ENCODE data around the gene HTT. TPM values are rescaled to one million over a fixed set of nuclear protein-coding genes. Genes with fewer than 3 reads are reported as not detected.

Gene HTT
- total and polyA plus RNA-seq, 2 of the 13 experiments (the other 11 are each of a cell fraction or from before 2014, with no cell fraction given), result 17.5 to 19.5 TPM

DNA sequence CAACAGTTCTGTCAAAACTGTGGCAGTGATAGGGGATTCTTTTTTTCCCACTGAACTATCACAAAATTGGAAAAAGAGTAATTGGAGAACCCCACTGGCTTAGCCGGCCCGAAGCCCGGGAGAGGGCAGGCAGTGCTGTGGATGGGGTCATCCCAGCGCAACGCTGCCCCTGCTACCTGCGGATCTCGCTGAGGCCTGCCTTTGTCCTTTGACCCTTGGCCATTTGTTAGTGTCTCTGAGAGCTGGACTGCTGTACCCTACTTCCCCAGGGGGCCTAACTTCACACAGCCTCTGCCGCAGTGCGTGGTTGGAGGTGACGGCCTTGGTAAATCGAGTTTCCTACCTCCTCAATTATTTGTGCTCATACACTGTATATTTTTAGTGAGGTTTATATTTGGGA is 131.5 kb downstream of the HTT start (continued):
- TF ChIP-seq NCOA1 (CRISPR knock-in tag; IDR thresholded peaks at IDR 0.05), result no peak
- TF ChIP-seq SMARCE1 (IDR thresholded peaks at IDR 0.05; ENCODE audit: borderline replicate concordance), result no peak
- TF ChIP-seq HDAC1 (CRISPR knock-in tag; IDR thresholded peaks at IDR 0.05), result peak; percentile 78; the same call in 1 of the 2 replicates
- no peak for TF ChIP-seq NFYC (CRISPR knock-in tag; IDR thresholded peaks at IDR 0.05)
- TF ChIP-seq PHB2 (IDR thresholded peaks at IDR 0.05; ENCODE audit: partially characterized antibody), result no peak
- TF ChIP-seq RCOR2 (CRISPR knock-in tag; IDR thresholded peaks at IDR 0.05), result no peak
- no peak for TF ChIP-seq ZNF354B (CRISPR knock-in tag; IDR thresholded peaks at IDR 0.05)
- TF ChIP-seq, protein P1, sequence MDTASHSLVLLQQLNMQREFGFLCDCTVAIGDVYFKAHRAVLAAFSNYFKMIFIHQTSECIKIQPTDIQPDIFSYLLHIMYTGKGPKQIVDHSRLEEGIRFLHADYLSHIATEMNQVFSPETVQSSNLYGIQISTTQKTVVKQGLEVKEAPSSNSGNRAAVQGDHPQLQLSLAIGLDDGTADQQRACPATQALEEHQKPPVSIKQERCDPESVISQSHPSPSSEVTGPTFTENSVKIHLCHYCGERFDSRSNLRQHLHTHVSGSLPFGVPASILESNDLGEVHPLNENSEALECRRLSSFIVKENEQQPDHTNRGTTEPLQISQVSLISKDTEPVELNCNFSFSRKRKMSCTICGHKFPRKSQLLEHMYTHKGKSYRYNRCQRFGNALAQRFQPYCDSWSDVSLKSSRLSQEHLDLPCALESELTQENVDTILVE (CRISPR knock-in tag; IDR thresholded peaks at IDR 0.05), result no peak
- no peak for TF ChIP-seq ZNF878 (CRISPR knock-in tag; IDR thresholded peaks at IDR 0.05)
- TF ChIP-seq ZNF558 (CRISPR knock-in tag; IDR thresholded peaks at IDR 0.05; ENCODE audit: borderline replicate concordance), result no peak
- TF ChIP-seq ATF7 (IDR thresholded peaks at IDR 0.05), result no peak
- TF ChIP-seq ATF7 (CRISPR knock-in tag; IDR thresholded peaks at IDR 0.05), result no peak
- no peak for TF ChIP-seq MTF1 (CRISPR knock-in tag; IDR thresholded peaks at IDR 0.05)
- TF ChIP-seq PITX1 (CRISPR knock-in tag; IDR thresholded peaks at IDR 0.05), result peak; percentile 79
- no peak for TF ChIP-seq ZNF577 (CRISPR knock-in tag; IDR thresholded peaks at IDR 0.05; ENCODE audit: borderline replicate concordance, low read depth)
- TF ChIP-seq TBP (CRISPR knock-in tag; IDR thresholded peaks at IDR 0.05), result no peak
- TF ChIP-seq, protein P2, sequence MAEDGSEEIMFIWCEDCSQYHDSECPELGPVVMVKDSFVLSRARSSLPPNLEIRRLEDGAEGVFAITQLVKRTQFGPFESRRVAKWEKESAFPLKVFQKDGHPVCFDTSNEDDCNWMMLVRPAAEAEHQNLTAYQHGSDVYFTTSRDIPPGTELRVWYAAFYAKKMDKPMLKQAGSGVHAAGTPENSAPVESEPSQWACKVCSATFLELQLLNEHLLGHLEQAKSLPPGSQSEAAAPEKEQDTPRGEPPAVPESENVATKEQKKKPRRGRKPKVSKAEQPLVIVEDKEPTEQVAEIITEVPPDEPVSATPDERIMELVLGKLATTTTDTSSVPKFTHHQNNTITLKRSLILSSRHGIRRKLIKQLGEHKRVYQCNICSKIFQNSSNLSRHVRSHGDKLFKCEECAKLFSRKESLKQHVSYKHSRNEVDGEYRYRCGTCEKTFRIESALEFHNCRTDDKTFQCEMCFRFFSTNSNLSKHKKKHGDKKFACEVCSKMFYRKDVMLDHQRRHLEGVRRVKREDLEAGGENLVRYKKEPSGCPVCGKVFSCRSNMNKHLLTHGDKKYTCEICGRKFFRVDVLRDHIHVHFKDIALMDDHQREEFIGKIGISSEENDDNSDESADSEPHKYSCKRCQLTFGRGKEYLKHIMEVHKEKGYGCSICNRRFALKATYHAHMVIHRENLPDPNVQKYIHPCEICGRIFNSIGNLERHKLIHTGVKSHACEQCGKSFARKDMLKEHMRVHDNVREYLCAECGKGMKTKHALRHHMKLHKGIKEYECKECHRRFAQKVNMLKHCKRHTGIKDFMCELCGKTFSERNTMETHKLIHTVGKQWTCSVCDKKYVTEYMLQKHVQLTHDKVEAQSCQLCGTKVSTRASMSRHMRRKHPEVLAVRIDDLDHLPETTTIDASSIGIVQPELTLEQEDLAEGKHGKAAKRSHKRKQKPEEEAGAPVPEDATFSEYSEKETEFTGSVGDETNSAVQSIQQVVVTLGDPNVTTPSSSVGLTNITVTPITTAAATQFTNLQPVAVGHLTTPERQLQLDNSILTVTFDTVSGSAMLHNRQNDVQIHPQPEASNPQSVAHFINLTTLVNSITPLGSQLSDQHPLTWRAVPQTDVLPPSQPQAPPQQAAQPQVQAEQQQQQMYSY (CRISPR knock-in tag; IDR thresholded peaks at IDR 0.05), result no peak
- TF ChIP-seq ZMYM4 (CRISPR knock-in tag; IDR thresholded peaks at IDR 0.05), result peak; percentile 71
- TF ChIP-seq RNF2 (conservative IDR thresholded peaks at IDR 0.05; ENCODE audit: low read depth), result no peak
- no peak for TF ChIP-seq CCDC6 (CRISPR knock-in tag; IDR thresholded peaks at IDR 0.05)
- no peak for TF ChIP-seq ELF1 (CRISPR knock-in tag; IDR thresholded peaks at IDR 0.05)
- no peak for TF ChIP-seq KDM4B (CRISPR knock-in tag; IDR thresholded peaks at IDR 0.05)
- TF ChIP-seq, protein P3, sequence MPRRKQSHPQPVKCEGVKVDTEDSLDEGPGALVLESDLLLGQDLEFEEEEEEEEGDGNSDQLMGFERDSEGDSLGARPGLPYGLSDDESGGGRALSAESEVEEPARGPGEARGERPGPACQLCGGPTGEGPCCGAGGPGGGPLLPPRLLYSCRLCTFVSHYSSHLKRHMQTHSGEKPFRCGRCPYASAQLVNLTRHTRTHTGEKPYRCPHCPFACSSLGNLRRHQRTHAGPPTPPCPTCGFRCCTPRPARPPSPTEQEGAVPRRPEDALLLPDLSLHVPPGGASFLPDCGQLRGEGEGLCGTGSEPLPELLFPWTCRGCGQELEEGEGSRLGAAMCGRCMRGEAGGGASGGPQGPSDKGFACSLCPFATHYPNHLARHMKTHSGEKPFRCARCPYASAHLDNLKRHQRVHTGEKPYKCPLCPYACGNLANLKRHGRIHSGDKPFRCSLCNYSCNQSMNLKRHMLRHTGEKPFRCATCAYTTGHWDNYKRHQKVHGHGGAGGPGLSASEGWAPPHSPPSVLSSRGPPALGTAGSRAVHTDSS (CRISPR knock-in tag; conservative IDR thresholded peaks at IDR 0.05), result no peak
- TF ChIP-seq MAZ (IDR thresholded peaks at IDR 0.05; ENCODE audit: borderline replicate concordance, low read depth, low read length), result no peak
- TF ChIP-seq MAZ (CRISPR knock-in tag; IDR thresholded peaks at IDR 0.05; ENCODE audit: low read depth), result no peak
- no peak for TF ChIP-seq NONO (IDR thresholded peaks at IDR 0.05)
- TF ChIP-seq NONO (CRISPR knock-in tag; conservative IDR thresholded peaks at IDR 0.05), result 0 out of 2 replicates have a peak, but pooled peaks have one; percentile 20
- TF ChIP-seq ZNF33A (CRISPR knock-in tag; IDR thresholded peaks at IDR 0.05; ENCODE audit: borderline replicate concordance), result no peak

Data from HepG2 (cell line).